HPDE6-E6E7 (cell line): Measurements from ENCODE around the gene SLC29A2.
"Not testable (repeated sequence)": the region's sequence is repeated elsewhere in the genome, so short reads cannot be mapped to it uniquely, and the experiment has no call there.

ENCODE experiments used
- DNase-seq: peaks from one replicate; pipeline ENCODE4 v3.0.0; 2011; ENCODE audit warnings: missing footprints; ENCODE audit errors: extremely low spot score

SLC29A2 gene

DNA sequence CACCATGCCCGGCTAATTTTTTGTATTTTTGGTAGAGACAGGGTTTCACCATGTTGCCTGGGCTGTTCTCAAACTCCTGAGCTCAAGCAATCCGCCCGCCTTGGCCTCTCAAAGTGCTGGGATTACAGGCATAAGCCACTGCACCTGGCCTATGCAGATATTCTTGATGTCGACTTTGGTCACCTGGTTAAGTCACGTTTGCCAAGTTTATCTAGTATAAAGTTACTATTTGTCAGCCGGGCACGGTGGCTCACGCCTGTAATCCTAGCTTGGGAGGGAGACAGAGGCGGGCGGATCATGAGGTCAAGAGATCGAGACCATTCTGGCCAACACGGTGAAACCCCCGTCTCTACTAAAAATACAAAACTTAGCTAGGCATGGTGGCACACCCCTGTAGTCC lies 12.8 kb upstream of the SLC29A2 start:
- DNase-seq = not testable (repeated sequence)

DNA sequence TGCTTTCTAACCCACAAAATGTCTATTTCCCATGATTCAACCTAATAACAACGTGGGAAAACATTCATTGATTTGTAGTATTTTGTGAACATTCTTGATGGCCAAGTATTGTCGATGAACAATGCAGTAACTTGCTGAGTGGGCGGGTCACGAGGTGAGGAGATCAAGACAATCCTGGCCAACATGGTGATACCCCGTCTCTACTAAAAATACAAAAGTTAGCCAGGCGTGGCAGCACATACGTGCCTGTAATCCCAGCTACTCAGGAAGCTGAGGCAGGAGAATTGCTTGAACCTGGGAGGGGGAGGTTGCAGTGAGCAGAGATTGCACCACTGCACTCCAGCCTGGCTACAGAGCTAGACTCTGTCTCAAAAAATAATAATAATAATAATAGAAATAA lies 8.7 kb upstream of the SLC29A2 start:
- DNase-seq = not testable (repeated sequence)

DNA sequence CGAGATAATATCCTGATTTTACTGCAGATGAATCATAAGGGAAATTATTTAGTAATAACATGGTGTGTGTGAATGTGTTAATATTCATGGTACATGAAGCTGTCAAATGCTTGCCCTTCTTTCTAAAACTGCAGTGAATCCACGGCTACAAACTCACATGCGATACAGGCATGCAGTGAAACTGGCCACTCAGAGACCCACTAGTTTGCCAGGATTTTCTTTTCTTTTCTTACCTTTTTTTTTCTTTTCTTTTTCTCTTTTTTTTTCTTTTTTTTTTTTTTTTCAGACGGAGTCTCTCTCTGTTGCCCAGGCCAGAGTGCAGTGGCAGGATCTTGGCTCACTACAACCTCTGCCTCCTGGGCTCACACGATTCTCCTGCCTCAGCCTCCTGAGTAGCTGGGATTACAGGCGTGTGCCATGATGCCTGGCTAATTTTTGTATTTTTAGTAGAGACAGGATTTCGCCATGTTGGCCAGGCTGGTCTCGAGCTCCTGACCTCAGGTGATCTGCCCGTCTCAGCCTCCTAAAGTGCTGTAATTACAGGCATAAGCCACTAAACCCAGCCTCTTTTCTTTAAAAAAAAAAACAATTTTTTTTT lies 2.2 kb upstream of the SLC29A2 start:
- DNase-seq = not testable (repeated sequence)

- no peak for DNase-seq
Measured at GRCh38 chr11:66373265-66373664, 1.7 kb upstream of the SLC29A2 start.

DNA sequence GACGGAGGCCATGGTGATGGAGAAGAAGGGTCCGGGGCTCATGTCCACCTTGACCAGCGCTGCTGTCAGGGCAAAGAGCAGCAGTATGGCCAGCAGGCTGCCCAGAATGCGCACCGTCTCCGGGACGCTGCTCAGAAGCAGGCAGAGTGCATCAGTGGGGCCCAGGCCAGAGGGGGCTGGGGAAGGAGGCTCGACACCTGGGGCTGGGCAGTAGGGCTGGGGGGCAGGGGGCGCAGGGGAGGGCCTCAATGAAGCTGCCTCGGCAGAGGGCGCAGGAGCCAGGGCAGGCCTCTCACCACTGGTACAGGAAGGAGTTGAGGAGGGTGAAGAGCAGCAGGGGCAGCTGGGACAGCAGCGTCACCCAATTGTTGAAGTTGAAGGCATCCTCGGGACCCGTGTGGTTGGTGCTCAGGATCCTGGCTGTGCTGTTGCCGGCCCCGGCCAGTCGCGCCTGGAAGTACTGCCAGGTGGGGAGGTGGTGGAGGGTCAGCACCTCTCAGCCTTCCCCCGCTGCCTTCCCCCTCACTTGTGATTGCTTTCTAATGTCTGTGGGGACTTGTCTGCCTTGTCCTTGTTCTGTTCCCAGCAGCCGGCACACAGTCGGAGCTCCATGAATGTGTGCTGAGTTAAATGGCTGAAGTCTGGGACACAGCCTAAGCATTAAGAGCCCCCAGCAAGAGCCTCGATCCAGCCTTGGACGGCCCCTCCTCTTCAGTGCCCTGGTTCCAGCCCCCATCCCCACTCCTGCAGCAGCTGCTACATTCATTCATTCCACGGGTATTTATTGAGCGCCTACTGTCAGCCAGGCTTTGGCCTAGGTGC lies 2.3 kb downstream of the SLC29A2 start:
- DNase-seq = no peak

- no peak for DNase-seq
Measured at GRCh38 chr11:66368484-66368883, 3.1 kb downstream of the SLC29A2 start.

DNA sequence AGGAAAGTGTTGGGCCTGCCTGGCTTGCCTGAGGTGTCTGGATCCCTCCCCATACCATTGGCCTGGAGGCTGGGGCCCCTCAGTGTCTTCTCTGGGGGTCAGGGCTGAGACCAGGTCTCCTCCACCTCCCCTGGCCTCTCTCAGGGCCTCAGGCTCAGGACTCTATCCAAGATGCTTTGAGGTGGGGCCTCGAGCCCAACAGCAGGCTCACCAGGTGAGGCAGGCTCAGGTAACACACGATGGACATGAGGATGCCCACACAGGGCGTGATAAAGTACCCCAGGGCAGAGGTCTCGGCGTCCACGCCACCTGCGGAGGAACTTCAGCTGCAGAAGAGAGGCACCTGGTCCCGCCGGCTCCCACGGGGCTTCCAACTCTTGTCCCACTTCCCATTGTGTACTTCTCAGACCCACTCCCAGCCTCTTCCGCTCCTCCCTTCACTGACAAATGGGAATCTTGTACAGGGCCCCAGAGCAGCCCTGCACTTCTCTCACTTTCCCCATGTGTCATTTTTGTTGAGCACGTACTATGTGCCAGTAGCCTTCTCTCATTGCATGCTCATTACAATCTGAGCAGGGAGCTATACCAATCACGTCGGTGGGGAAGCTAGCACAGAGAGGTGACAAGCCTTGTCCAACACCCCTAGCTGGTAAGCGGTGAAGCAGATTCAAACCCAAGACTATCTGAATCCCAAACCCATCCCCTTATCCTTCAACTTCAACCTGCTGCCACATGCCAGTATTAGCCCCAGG lies 3.8 kb downstream of the SLC29A2 start:
- DNase-seq = no peak

- no peak for DNase-seq
Measured at GRCh38 chr11:66366844-66367477, 4.6 kb downstream of the SLC29A2 start.

DNA sequence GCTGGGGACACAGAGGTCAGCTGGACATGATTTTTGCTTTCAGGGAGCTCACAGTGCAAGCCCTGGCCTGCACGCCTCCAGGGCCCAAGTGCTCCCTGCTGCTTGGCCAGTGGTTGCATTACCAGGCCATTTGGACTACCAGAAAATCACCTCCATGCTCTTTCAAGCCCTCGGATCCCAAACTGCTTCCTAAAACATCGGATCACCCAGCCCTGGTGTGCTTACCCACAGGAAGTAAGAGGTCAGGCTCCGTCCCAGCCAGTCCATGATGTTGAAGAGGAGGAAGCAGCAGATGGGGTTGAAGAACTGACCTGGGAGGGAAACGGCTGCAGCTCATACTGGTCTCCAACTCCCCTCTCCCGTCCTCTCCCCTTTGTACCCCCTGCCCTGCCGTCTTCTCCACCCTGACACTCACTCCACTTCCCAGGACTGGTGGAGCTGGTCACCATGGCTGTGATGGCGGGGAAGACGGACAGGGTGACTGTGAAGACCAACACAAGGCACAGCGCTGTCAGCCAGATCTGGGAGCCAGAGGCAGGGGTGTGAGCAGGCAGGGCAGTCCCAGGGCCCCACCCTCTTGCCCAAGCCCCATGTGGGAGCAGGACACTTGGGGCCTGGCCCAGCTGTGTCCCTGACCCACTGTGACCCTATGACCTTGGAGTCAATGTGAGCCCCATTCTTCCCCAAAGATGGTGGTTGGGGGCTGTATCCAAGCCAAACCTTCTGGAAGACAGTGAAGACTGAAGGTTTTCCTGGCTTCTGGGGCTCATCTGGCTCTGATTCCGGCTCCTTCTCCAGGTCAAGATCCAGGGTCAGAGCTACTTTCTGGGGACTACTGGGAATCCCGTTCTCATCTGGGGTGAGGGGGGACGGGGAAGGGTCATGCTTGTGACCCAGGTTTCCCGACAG lies 5.6 kb downstream of the SLC29A2 start:
- DNase-seq = no peak

DNA sequence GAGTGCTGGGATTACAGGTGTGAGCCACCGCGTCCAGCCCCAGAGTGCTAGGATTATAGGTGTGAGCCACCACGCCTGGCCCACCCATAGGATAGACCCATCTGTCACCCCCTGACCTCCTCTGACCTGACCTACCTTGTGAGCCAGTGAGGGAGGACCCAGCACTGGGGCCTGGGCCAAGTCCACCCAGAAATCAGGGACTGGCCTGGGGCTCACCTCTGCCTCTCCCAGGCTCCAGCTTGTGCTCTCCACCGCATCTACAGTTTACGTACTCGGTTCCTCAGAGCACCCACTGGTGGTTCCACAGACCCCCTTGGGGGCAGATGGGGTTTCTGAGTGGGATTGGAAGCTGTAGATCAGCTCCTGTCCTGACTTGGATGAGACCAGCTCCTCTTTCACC lies 6.4 kb downstream of the SLC29A2 start:
- no peak for DNase-seq

DNA sequence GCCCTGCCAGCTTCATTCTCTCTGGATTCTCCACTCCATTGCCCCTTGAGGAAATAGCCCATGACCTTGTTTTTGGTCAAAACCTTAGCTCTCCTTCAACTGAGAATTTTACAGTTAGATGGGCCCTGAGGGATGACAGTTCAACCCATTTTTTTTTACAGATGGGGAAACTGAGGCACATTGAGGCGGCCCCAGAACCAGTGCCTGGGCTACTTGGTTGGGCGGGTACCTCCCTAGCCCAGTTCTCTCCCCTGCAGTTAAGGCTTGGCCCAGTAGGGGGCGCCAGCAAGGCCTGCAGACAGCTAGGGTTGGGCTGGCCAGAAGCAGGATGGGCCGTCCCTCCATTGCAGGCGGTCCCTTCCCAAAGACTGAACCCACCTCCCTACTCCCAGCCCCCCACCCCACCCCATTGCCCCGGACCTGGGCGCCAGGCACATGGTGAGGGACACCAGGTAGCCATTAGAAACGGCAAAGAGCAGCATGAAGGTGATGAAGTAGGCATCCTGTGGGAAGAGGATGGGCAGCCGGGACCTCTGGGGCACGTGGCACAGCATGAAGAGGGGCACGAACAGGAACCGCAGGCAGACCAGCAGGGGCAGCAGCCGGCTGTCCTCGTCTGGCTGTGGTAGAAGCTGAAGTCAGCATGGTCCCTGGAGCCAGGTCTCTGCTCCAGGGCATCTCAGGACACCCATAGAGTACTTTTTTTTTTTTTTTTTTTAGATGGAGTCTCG lies 7.6 kb downstream of the SLC29A2 start:
- no peak for DNase-seq

DNA sequence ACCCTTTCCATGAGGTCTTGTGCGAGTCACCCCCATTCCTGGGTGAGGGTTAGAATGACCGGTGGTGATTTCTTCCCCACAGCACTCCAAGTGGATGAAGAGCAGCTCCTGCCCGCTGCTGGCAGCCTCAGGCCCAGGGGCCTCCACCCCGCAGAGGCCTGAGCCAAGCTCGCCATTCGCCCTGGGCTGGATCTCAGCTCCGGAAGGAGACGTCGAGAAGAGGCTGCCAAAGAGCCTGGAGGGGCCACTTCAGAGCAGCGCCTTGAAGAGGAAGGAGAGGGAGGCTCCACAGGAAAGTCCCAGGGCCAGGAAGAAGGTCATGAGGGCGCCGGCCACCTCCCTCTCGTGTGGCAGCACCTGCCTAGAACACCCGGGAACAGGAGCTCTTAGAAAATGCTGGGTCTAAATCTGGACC lies 8.4 kb downstream of the SLC29A2 start:
- no peak for DNase-seq

DNA sequence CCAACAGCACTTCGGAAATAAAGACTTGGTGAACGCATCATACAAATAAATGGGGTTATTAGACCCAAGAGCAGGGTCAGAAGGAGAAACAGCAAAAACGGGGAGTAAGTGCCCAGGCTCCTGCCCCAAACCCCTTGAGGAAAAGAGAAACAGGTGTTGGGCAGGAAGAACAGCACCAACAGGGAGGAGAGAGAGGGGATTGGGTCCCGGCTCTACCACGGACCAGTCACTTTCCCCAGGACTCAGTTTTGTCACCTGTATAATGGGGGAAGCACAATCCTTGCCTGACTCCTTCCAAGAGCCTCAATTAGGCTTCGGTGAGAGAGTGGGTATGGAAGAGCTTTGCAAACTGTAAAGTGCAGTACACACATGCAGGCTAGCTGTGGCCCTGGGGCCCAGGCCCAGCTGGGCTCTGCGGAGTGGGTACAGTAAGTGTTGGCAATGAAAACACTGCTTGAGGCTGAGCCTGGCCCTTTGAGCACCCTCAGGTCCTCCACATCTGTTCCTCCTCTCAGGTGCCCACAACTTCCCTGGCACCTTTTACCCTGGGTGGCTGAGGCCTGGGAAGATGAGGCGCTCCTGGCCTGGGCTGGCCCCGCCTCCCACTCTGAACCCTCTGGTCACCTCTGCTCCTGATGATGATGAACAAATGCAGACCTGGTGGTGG lies 8.9 kb downstream of the SLC29A2 start:
- DNase-seq = no peak

GRCh38 chr11:66361502-66361941 lies 10.0 kb downstream of the SLC29A2 start:
- DNase-seq = no peak

DNA sequence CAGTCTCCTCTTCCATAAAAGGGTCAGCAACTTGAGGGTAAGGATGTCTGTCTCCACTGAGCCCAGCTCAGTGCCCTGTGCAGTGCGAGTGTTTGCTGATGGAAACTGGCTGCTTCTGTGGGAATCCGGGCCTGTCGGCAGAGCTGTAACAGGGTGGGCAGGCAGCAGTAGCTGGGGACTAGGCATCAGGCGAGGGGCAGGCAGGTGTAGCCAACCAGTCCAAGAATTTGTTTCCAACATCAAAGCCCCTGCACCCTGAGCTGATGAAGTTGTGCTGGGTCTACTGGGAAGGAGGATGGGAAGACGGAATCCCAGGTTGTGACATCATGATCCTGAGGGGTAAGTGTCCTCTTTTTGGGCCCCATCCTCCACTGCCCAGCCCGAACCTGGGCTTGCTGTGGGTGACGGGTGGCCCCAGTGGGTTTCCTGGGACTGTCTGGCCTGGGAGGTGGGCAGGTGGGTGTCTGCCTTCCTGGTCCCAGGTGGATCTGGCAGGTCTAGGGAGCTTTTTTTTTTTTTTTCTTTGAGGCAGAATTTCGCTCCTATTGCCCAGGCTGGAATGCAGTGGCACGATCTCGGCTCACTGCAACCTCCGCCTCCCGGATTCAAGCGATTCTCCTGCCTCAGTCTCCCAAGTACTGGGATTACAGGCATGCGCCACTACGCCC lies 11.0 kb downstream of the SLC29A2 start:
- no peak for DNase-seq

DNA sequence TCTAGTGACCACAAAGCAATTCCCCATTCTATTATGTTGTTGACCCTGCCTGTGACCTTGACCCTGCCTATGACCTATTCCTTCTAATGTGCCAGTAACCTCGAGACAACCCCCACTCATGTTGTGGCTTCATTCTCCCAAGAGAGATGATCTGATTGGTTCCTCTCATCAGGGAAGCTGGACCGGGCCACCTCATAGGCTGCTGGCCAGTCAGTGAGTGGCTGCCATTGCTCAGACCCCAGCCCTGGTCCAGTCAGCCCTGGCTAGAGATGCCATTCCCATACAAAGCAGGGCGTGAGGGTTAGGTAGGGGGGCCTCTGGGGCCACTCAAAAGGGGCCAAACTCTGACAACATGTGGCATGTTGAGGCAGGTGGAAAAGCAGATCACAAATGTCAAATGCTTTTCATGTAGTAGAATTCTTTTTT lies 11.9 kb downstream of the SLC29A2 start:
- no peak for DNase-seq

DNA sequence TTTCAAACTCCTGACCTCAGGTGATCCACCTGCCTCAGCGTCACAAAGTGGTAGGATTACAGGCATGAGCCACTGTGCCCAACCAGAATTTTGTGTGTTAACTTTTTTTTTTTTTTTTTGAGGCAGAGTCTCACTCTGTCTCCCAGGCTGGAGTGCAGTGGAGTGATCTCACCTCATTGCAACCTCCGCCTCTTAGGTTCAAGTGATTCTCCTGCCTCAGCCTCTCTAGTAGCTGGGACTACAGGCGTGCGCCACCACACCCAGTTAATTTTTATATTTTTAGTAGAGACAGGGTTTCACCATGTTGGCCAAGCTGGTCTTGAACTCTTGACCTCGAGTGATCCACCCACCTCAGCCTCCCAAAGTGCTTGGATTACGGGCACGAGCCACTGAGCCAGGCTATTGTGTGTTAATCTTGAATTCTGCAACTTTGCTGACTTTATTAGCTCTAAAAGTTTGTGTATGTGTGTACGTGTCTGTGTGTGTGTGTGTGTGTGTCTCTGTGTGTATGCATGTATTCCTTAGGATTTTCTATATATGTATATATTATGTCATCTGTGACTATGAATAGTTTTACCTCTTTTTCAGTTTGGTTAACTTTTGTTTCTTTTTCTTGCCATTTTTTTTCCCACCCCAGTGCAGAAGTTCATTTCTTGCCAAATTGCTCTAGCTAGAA lies 20.9 kb downstream of the SLC29A2 start:
- DNase-seq = not testable (repeated sequence)

DNA sequence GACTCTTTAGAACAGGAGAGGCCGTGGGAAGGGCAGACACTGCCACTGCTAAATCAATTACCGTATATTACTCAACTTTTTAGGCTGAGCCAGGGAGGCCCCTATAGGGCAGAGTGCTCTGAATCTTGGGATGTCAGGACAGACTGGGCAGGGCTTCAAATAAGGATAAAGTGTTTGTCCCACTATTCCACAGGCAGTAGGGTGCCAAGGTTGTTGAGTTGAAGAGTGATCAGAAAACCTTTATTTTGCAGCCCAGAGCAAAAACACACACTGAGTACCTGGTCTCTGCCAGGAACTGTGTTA lies 22.5 kb downstream of the SLC29A2 start:
- no peak for DNase-seq
